EL (cell line): ENCODE data around the gene VWA8.
A peak's percentile ranks its signal among the peaks of the same experiment; 100 is the strongest.
"Not testable (repeated sequence)": the region's sequence is repeated elsewhere in the genome, so short reads cannot be mapped to it uniquely, and the experiment has no call there.

Experiments
- DNase-seq: peaks from one replicate; pipeline ENCODE4 v3.0.0-alpha.2; 2016

Gene VWA8

GRCh38 chr13:41639955-41640780, 320.7 kb downstream of the VWA8 start:
- DNase-seq: no peak

DNA sequence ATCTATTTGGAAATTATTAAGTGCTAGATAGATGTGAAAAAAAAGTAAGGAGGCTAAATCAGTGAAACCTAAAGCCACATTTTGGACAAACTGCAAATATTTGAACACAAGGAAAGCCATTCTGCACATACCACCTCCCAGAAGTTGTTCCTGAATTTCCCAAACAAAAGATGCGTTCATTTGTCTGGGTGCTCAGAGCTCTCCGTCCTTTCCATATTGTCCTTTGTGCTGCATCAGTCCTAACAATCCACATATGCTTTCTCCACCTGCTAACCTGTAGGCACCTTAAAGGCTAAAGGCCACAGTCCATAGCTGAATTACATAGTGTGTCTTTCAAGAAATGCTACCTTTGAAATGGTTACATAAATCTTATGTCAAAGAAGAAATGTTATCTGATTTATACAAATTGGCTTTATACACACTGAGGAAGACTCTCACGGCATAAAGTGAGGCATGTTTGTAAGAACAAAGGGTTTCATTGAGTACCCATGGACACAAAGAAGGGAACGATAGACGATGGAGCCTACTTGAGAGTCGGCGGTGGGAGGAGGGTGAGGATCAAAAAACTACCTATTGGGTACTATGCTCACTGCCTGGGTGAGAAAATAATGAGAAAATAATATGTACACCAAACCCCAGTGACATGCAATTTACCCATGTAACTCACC, 321.5 kb downstream of the VWA8 start:
- DNase-seq: no peak

DNA sequence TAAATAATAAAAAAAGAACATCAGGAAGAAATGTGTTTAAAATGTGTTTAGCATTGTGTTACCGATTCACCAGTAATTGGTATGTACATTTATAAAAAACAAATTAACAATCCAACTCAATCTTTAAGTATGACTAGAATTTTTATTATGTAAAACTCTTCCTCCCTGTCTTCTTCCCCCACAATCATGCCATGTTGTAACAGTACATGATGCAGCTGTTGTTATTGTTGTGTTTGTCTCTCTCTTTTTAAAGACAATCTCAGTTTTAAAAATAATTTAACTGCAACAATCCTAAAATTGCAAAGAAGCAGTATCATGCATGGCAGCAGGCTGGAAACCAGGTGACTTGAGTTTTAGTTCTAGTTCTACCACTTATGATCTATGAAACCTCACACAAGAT, 323.3 kb downstream of the VWA8 start:
- no peak for DNase-seq

GRCh38 chr13:41637032-41637431, 323.9 kb downstream of the VWA8 start:
- not testable (repeated sequence) for DNase-seq

- DNase-seq: not testable (repeated sequence)
These were observed 324.3 kb downstream of the VWA8 start for GRCh38 chr13:41636590-41636989.

DNA sequence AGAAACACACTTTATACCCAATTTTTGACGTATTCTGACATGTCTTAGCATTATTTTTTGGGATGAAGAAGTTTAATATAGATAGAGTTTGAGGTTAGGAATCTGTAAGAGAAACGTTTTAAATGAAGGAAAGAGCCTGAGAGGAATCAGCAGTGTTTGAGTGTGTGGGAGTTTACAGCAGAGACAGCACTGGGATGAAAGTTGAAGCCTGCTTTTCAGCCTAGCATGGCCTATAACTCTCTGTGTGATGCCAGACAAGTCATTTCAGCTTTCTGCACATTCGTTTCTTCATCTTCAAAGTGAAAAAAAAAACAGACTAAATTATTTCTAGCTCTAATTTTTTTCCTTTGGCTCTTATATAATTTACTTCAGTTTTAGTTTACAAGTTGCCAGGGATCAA, 326.5 kb downstream of the VWA8 start:
- no peak for DNase-seq

DNA sequence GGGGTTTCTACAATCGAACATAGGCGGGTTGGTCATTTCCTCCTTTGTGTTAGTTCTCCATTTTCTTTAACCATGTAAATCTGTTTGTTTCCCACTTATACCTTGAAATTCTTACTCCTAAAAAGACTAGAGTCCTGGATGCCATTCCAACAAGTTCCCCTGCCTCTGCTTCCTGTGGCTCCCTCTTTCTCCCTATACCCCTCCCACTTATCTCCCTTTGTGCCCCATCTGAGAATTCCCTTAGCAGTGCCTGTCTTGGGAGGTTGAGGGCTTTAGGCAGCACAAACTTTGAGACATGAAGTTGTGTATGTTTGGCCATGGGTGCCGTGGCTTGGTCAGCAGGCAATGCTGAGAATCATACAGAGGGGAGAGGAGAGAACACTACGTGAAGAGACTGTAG, 327.1 kb downstream of the VWA8 start:
- DNase-seq: no peak

DNA sequence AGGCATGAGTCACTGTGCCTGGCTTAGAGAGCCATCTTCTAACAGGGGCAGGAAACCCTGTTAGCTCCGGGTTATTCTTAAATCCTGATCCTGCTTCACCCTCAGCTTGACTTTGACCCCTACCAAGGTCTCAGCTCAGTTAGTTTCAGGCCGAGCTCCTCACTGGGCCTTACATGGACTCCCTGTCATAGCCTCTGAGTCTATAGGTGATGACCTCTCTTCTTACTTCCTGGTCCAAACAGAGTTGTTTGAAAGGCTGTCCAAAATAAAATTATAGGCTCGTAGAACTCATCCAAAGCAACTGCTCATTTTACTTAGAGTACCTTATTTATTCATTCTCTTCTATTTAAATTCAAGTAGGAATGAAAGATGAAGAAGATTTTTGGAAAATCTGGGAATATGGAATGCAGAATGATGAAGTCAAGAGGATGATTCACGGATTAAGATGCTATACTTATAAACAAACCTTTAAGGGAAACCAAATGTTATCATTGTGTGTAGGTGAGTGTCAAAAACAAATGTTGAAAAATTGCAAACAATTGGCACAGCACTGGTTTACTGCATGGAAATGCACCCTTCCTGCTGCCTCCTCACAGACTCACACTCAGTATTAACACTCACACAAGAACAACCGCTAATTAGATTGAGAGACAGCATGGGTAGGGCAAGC, 329.5 kb downstream of the VWA8 start:
- DNase-seq: no peak

- no peak for DNase-seq
These were observed 333.5 kb downstream of the VWA8 start for GRCh38 chr13:41627425-41627824.

DNA sequence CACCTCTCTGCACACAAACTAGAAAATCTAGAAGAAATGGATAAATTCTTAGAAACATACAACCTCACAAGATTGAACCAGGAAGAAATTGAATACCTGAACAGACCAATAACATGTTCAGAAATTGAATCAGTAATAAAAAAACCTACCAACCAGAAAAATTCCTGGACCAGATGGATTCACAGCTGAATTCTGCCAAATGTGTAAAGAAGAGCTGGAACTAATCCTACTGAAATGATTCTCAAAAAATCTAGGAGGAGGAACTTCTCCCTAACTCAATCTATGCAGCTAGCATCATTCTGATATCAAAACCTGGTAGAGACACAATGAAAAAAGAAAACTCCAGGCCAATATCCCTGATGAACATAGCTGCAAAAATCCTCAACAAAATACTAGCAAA, 336.9 kb downstream of the VWA8 start:
- no peak for DNase-seq

- DNase-seq: peak; percentile 44
These were observed 338.2 kb downstream of the VWA8 start for GRCh38 chr13:41622432-41623429.

GRCh38 chr13:41621716-41622431, 339.0 kb downstream of the VWA8 start:
- no peak for DNase-seq

DNA sequence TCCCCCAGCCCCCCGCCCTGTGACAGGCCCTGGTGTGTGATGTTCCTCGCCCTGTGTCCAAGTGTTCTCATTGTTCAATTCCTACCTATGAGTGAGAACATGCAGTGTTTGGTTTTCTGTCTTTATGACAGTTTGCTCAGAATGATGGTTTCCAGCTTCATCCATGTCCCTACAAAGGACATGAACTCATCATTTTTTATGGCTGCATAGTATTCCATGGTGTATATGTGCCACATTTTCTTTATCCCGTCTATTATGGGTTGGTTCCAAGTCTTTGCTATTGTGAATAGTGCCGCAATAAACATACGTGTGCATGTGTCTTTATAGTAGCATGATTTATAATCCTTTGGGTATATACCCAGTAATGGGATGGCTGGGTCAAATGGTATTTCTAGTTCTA, 343.3 kb downstream of the VWA8 start:
- not testable (repeated sequence) for DNase-seq

- DNase-seq: no peak
These were observed 344.8 kb downstream of the VWA8 start for GRCh38 chr13:41616151-41616550.

GRCh38 chr13:41615528-41615855, 345.4 kb downstream of the VWA8 start:
- DNase-seq: no peak

- peak; percentile 45 for DNase-seq
These were observed 346.0 kb downstream of the VWA8 start for GRCh38 chr13:41614671-41615527.

GRCh38 chr13:41613984-41614661, 346.8 kb downstream of the VWA8 start:
- peak; percentile 84 for DNase-seq

GRCh38 chr13:41613471-41613870, 347.4 kb downstream of the VWA8 start:
- DNase-seq: no peak

DNA sequence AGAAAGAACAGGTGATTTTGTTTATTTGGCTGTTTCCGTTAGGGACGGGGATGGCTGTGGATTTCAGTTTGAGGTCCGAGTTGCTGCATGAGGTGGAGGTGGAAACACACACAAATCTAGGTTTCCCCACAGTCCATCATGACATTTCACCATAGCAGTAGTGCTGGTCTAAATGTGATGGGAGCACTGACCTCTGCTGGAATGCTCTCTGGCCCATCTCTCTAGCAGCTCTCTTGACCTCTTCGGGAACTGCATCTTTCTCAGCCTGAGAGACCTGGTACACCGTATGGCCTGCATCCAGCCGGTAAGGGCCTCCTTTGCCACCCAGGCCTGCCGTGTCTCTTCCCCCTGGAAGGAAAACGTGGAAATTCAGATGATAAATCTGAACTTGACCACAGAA, 349.5 kb downstream of the VWA8 start:
- no peak for DNase-seq

GRCh38 chr13:41610404-41610803, 350.5 kb downstream of the VWA8 start:
- peak; percentile 47 for DNase-seq
